Measurements from ENCODE around the gene BIN1.

Gene BIN1

DNA sequence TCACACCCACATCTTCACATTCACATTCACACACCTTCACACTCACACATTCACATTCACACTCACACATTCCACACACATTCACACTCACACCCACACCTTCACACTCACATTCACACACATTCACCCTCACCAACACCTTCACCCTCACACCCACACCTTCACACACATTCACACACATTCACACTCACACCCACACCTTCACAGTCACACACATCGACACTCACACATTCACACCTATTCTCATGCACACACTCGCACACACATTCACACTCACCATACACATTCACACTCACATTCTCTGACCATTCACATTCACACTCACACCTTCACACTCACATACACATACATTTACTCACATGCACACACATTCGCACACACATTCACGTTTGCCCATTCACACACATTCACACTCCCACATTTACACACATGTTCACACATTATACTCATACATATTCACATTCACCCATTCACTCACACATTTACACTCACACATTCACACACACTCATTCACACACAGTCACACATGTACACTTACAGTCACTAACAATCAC is 62.7 kb downstream of the BIN1 start:
- H3K27me3 ChIP-seq (replicated peaks; ENCODE audit: insufficient read depth, low read length) = no peaks in the 10 kb centered on the region
- no peaks in the 10 kb centered on the region for H3K4me1 ChIP-seq (ENCODE audit: low read length)
- H3K9ac ChIP-seq (ENCODE audit: low read length) = no peak overlapping the region

GRCh38 chr2:127043367-127044164 is 63.4 kb downstream of the BIN1 start:
- H3K4me2 ChIP-seq (ENCODE audit: low read depth, low read length) = no peak overlapping the region
- no peaks in the 10 kb centered on the region for H4K20me1 ChIP-seq (ENCODE audit: insufficient read depth, low read length)
- H3K4me1 ChIP-seq (ENCODE audit: low read length) = no peaks in the 10 kb centered on the region
- H3K36me3 ChIP-seq (replicated peaks; ENCODE audit: insufficient read depth, low read length) = no peaks in the 10 kb centered on the region
- H3K9me3 ChIP-seq (replicated peaks; ENCODE audit: insufficient read depth, low read length) = no peaks in the 10 kb centered on the region
- H3K27ac ChIP-seq (ENCODE audit: low read length) = no peak overlapping the region
- no peak for TF ChIP-seq EZH2 (optimal IDR thresholded peaks at IDR 0.05; ENCODE audit: low read depth, low read length)
- TF ChIP-seq, protein P1, sequence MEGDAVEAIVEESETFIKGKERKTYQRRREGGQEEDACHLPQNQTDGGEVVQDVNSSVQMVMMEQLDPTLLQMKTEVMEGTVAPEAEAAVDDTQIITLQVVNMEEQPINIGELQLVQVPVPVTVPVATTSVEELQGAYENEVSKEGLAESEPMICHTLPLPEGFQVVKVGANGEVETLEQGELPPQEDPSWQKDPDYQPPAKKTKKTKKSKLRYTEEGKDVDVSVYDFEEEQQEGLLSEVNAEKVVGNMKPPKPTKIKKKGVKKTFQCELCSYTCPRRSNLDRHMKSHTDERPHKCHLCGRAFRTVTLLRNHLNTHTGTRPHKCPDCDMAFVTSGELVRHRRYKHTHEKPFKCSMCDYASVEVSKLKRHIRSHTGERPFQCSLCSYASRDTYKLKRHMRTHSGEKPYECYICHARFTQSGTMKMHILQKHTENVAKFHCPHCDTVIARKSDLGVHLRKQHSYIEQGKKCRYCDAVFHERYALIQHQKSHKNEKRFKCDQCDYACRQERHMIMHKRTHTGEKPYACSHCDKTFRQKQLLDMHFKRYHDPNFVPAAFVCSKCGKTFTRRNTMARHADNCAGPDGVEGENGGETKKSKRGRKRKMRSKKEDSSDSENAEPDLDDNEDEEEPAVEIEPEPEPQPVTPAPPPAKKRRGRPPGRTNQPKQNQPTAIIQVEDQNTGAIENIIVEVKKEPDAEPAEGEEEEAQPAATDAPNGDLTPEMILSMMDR (IDR thresholded peaks at IDR 0.05; ENCODE audit: low read length) = no peak
- TF ChIP-seq EZH2phosphoT487 (IDR thresholded peaks at IDR 0.05; ENCODE audit: low read length) = no peak
- no peaks in the 10 kb centered on the region for H3K9me2 ChIP-seq (replicated peaks; ENCODE audit: insufficient read depth, low read length)
- no peak for DNase-seq
- no peaks in the 10 kb centered on the region for H3F3A ChIP-seq (ENCODE audit: insufficient read depth, low read length)
- no peak overlapping the region for H3K4me3 ChIP-seq (ENCODE audit: low read length)
- no peak overlapping the region for H3K9ac ChIP-seq (ENCODE audit: low read length)
- no peak overlapping the region for H2AFZ ChIP-seq (ENCODE audit: low read length)
- no peaks in the 10 kb centered on the region for H3K79me2 ChIP-seq (ENCODE audit: low read length)
- H3K27me3 ChIP-seq (replicated peaks; ENCODE audit: insufficient read depth, low read length) = no peaks in the 10 kb centered on the region

More for the DNA sequence above, 62.7 kb downstream of the BIN1 start:
- H3K4me2 ChIP-seq (ENCODE audit: low read depth, low read length) = no peak overlapping the region
- H3F3A ChIP-seq (ENCODE audit: insufficient read depth, low read length) = no peaks in the 10 kb centered on the region
- H2AFZ ChIP-seq (ENCODE audit: low read length) = no peak overlapping the region
- H3K9me2 ChIP-seq (replicated peaks; ENCODE audit: insufficient read depth, low read length) = no peaks in the 10 kb centered on the region
- no peaks in the 10 kb centered on the region for H3K9me3 ChIP-seq (replicated peaks; ENCODE audit: insufficient read depth, low read length)
- H4K20me1 ChIP-seq (ENCODE audit: insufficient read depth, low read length) = no peaks in the 10 kb centered on the region
- no peaks in the 10 kb centered on the region for H3K36me3 ChIP-seq (replicated peaks; ENCODE audit: insufficient read depth, low read length)
- no peak overlapping the region for H3K4me3 ChIP-seq (ENCODE audit: low read length)
- TF ChIP-seq EZH2phosphoT487 (IDR thresholded peaks at IDR 0.05; ENCODE audit: low read length) (no peak), EZH2 (optimal IDR thresholded peaks at IDR 0.05; ENCODE audit: low read depth, low read length) (no peak)
- TF ChIP-seq, protein P1 (IDR thresholded peaks at IDR 0.05; ENCODE audit: low read length) = no peak
- no peak overlapping the region for H3K27ac ChIP-seq (ENCODE audit: low read length)
- H3K79me2 ChIP-seq (ENCODE audit: low read length) = no peaks in the 10 kb centered on the region
- no peak for DNase-seq

- Histone ChIP-seq H4K20me1 (ENCODE audit: insufficient read depth, low read length) (no peaks in the 10 kb centered on the region), H3K9me3 (replicated peaks; ENCODE audit: insufficient read depth, low read length) (no peaks in the 10 kb centered on the region), H3K9ac (ENCODE audit: low read length) (no peak overlapping the region), H3K27me3 (replicated peaks; ENCODE audit: insufficient read depth, low read length) (no peaks in the 10 kb centered on the region), H3K36me3 (replicated peaks; ENCODE audit: insufficient read depth, low read length) (no peaks in the 10 kb centered on the region), H2AFZ (ENCODE audit: low read length) (no peak overlapping the region), H3K4me1 (ENCODE audit: low read length) (no peaks in the 10 kb centered on the region), H3K4me3 (ENCODE audit: low read length) (no peak overlapping the region), H3K27ac (ENCODE audit: low read length) (no peak overlapping the region), H3K4me2 (ENCODE audit: low read depth, low read length) (no peak overlapping the region), H3K79me2 (ENCODE audit: low read length) (no peaks in the 10 kb centered on the region), H3F3A (ENCODE audit: insufficient read depth, low read length) (no peaks in the 10 kb centered on the region), H3K9me2 (replicated peaks; ENCODE audit: insufficient read depth, low read length) (no peaks in the 10 kb centered on the region)
- TF ChIP-seq EZH2phosphoT487 (IDR thresholded peaks at IDR 0.05; ENCODE audit: low read length) = no peak
- TF ChIP-seq, protein P1 (IDR thresholded peaks at IDR 0.05; ENCODE audit: low read length) = no peak
- TF ChIP-seq EZH2 (optimal IDR thresholded peaks at IDR 0.05; ENCODE audit: low read depth, low read length) = no peak
- DNase-seq = no peak
Measured at GRCh38 chr2:127041259-127041970, 65.5 kb downstream of the BIN1 start.
